ENCODE measurements around the gene FOXC1. TPM values are rescaled to one million over a fixed set of nuclear protein-coding genes. Genes with fewer than 3 reads are reported as not detected.

The FOXC1 gene
- polyA plus RNA-seq, 1 donor from 2014 or later: 0.09 TPM

DNA sequence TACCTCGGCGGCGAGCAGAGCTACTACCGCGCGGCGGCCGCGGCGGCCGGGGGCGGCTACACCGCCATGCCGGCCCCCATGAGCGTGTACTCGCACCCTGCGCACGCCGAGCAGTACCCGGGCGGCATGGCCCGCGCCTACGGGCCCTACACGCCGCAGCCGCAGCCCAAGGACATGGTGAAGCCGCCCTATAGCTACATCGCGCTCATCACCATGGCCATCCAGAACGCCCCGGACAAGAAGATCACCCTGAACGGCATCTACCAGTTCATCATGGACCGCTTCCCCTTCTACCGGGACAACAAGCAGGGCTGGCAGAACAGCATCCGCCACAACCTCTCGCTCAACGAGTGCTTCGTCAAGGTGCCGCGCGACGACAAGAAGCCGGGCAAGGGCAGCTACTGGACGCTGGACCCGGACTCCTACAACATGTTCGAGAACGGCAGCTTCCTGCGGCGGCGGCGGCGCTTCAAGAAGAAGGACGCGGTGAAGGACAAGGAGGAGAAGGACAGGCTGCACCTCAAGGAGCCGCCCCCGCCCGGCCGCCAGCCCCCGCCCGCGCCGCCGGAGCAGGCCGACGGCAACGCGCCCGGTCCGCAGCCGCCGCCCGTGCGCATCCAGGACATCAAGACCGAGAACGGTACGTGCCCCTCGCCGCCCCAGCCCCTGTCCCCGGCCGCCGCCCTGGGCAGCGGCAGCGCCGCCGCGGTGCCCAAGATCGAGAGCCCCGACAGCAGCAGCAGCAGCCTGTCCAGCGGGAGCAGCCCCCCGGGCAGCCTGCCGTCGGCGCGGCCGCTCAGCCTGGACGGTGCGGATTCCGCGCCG, 994 bp downstream of the FOXC1 start:
- Histone ChIP-seq H3F3A (ENCODE audit: insufficient read depth, low read length, poor library complexity, severe bottlenecking) (no peaks in the 10 kb centered on the region), H3K4me3 (ENCODE audit: low read length) (no peak overlapping the region), H2AFZ (ENCODE audit: low read depth, low read length) (no peak overlapping the region), H4K20me1 (ENCODE audit: insufficient read depth) (no peaks in the 10 kb centered on the region), H3K36me3 (ENCODE audit: insufficient read depth, low read length) (no peaks in the 10 kb centered on the region), H3K9ac (ENCODE audit: low read length) (no peak overlapping the region), H3K27ac (ENCODE audit: low read length) (no peak overlapping the region), H3K9me2 (ENCODE audit: insufficient read depth, low read length) (no peaks in the 10 kb centered on the region), H3K9me3 (ENCODE audit: low read length) (no peaks in the 10 kb centered on the region), H3K4me2 (ENCODE audit: low read length) (no peak overlapping the region), H3K79me2 (replicated peaks; ENCODE audit: insufficient read depth, low read length) (no peaks in the 10 kb centered on the region), H3K27me3 (ENCODE audit: insufficient read depth, low read depth, low read length) (peaks cover 93% of the 10 kb centered on the region)
- TF ChIP-seq TAF1 (IDR thresholded peaks at IDR 0.05; ENCODE audit: low read depth) (no peak), EP300 (conservative IDR thresholded peaks at IDR 0.05; ENCODE audit: poor library complexity, severe bottlenecking) (no peak), SMC3 (conservative IDR thresholded peaks at IDR 0.05; ENCODE audit: poor library complexity) (no peak), RAD21 (conservative IDR thresholded peaks at IDR 0.05) (no peak), EZH2 (IDR thresholded peaks at IDR 0.05; ENCODE audit: borderline replicate concordance, insufficient read depth, low read length, poor library complexity, severe bottlenecking) (peak; percentile 100), MXI1 (conservative IDR thresholded peaks at IDR 0.05; ENCODE audit: poor library complexity, severe bottlenecking) (no peak), POLR2AphosphoS5 (IDR thresholded peaks at IDR 0.05) (peak; percentile 46)
- TF ChIP-seq, protein P1, sequence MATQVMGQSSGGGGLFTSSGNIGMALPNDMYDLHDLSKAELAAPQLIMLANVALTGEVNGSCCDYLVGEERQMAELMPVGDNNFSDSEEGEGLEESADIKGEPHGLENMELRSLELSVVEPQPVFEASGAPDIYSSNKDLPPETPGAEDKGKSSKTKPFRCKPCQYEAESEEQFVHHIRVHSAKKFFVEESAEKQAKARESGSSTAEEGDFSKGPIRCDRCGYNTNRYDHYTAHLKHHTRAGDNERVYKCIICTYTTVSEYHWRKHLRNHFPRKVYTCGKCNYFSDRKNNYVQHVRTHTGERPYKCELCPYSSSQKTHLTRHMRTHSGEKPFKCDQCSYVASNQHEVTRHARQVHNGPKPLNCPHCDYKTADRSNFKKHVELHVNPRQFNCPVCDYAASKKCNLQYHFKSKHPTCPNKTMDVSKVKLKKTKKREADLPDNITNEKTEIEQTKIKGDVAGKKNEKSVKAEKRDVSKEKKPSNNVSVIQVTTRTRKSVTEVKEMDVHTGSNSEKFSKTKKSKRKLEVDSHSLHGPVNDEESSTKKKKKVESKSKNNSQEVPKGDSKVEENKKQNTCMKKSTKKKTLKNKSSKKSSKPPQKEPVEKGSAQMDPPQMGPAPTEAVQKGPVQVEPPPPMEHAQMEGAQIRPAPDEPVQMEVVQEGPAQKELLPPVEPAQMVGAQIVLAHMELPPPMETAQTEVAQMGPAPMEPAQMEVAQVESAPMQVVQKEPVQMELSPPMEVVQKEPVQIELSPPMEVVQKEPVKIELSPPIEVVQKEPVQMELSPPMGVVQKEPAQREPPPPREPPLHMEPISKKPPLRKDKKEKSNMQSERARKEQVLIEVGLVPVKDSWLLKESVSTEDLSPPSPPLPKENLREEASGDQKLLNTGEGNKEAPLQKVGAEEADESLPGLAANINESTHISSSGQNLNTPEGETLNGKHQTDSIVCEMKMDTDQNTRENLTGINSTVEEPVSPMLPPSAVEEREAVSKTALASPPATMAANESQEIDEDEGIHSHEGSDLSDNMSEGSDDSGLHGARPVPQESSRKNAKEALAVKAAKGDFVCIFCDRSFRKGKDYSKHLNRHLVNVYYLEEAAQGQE (IDR thresholded peaks at IDR 0.05; ENCODE audit: borderline replicate concordance): no peak
- TF ChIP-seq, protein P2, sequence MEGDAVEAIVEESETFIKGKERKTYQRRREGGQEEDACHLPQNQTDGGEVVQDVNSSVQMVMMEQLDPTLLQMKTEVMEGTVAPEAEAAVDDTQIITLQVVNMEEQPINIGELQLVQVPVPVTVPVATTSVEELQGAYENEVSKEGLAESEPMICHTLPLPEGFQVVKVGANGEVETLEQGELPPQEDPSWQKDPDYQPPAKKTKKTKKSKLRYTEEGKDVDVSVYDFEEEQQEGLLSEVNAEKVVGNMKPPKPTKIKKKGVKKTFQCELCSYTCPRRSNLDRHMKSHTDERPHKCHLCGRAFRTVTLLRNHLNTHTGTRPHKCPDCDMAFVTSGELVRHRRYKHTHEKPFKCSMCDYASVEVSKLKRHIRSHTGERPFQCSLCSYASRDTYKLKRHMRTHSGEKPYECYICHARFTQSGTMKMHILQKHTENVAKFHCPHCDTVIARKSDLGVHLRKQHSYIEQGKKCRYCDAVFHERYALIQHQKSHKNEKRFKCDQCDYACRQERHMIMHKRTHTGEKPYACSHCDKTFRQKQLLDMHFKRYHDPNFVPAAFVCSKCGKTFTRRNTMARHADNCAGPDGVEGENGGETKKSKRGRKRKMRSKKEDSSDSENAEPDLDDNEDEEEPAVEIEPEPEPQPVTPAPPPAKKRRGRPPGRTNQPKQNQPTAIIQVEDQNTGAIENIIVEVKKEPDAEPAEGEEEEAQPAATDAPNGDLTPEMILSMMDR (IDR thresholded peaks at IDR 0.05; ENCODE audit: poor library complexity, severe bottlenecking): no peak

DNA sequence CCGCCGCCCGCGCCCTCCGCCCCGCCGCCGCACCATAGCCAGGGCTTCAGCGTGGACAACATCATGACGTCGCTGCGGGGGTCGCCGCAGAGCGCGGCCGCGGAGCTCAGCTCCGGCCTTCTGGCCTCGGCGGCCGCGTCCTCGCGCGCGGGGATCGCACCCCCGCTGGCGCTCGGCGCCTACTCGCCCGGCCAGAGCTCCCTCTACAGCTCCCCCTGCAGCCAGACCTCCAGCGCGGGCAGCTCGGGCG, 1.5 kb downstream of the FOXC1 start:
- Histone ChIP-seq H3K27me3 (ENCODE audit: insufficient read depth, low read depth, low read length) (peaks cover 93% of the 10 kb centered on the region), H3K27ac (ENCODE audit: low read length) (no peak overlapping the region), H3K36me3 (ENCODE audit: insufficient read depth, low read length) (no peaks in the 10 kb centered on the region), H2AFZ (ENCODE audit: low read depth, low read length) (no peak overlapping the region), H3K4me2 (ENCODE audit: low read length) (no peak overlapping the region), H3K9ac (ENCODE audit: low read length) (no peak overlapping the region), H3K9me3 (ENCODE audit: low read length) (no peaks in the 10 kb centered on the region), H3K79me2 (replicated peaks; ENCODE audit: insufficient read depth, low read length) (no peaks in the 10 kb centered on the region), H4K20me1 (ENCODE audit: insufficient read depth) (no peaks in the 10 kb centered on the region), H3K9me2 (ENCODE audit: insufficient read depth, low read length) (no peaks in the 10 kb centered on the region), H3F3A (ENCODE audit: insufficient read depth, low read length, poor library complexity, severe bottlenecking) (no peaks in the 10 kb centered on the region), H3K4me3 (ENCODE audit: low read length) (no peak overlapping the region)
- TF ChIP-seq EZH2 (IDR thresholded peaks at IDR 0.05; ENCODE audit: borderline replicate concordance, insufficient read depth, low read length, poor library complexity, severe bottlenecking) (no peak), EP300 (conservative IDR thresholded peaks at IDR 0.05; ENCODE audit: poor library complexity, severe bottlenecking) (no peak)
- TF ChIP-seq, protein P1 (IDR thresholded peaks at IDR 0.05; ENCODE audit: borderline replicate concordance): no peak

All from neural cell (in vitro differentiated cells).